ENCODE data around the gene GABRB1.

GABRB1 gene

DNA sequence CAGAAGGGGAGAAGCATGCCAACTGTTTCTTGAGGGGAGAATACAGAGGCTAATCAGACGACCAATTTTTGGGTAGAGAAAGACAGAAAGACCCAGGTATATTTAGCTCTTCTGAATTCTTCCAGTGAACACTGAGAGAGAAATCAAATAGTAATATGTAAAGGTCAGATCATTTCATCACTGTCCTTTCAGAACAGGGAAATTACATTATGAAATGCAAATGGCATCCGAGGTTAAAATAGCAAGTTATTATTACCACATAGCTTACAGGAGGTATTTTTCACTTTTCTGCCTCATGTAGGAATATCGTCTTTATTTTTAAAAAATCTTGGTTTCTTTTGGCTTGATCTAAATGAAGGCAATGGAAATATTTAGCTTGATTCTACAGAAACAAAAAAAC lies 18.0 kb downstream of the GABRB1 start:
- no peak for DNase-seq (ENCODE audit: low read depth in 2 of 2)

DNA sequence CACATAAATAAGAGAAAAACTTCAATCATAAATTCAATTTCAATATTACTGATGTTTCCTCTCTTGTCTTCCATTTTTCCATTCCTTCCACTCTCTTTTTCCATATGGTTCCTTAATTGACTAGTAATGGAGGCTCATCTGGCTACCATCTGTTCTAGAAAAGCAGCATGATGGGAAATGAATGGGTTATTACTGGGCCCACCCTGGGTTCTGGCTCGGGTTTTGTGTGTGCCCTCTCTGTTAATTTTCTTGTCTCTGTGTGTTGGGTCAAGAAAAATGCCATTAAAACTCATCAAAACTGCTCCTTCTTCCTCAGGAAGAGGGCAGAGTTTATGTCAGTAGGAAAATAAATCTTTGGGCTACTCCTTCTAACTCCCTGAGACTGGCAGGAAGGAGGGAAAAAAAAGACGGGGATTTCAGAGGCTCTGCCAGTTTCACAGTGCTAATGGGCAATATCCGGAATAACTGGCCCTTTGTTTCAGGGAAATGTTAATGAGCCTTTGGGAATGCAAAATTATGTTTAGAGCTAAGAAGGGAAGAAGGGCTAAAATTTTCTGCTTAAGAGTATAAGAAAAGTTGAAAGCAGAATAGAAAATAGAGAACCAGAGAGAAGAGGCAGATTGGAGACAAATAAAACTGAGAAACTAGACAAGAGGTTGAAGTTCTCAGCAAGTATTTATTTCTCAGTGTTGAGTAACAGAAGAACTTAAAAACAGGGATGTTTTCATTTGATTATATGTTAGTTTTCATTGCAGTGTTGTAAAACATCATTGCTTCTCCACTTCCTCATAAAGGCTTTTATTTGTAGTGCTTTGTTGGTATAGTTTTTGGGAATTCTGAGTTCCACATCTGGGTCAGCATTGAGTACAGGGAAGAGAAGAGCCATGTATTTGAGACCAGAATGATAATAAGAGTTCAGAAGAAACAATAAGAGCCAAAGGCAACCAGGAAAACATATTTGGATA lies 19.7 kb downstream of the GABRB1 start:
- no peak for DNase-seq (ENCODE audit: low read depth in 2 of 2)

DNA sequence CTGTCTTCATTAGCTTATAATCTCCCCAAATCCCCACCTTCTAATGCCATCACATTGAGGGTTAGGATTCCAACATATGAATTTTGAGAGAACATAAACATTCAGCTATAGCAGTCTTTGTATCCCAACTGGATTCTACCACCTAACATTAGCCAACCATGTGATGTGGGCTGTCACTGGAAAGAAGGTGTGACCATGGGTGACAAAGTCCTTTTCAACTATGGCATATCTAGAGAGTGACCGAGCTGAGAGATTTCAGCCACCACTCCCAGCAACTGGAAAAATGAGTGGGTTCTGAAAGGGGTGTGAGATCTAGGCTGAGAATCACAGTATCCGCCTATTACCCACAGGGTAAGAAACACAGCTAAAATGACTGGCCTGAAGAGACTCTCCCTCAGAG lies 22.1 kb downstream of the GABRB1 start:
- DNase-seq (ENCODE audit: low read depth in 2 of 2), result no peak

DNA sequence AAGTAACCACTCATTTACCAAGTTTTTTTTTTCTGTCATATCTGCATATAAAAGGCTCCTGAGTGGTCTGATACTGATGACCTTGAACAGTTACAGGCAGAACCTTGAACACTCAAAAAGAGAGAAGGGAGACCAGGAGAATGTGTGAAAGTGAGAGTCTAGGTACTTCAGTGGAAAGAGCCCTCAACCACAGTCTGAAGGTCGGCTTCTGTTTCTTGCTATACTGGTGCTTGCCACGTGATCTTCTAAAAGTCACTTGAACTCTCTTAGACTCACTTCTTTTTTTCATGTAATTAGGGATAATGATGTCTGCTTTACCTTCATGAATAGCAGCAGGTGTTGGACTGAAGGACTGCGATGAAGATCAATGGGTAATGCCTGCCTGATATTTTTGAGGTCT lies 22.8 kb downstream of the GABRB1 start:
- DNase-seq (ENCODE audit: low read depth in 2 of 2), result no peak

DNA sequence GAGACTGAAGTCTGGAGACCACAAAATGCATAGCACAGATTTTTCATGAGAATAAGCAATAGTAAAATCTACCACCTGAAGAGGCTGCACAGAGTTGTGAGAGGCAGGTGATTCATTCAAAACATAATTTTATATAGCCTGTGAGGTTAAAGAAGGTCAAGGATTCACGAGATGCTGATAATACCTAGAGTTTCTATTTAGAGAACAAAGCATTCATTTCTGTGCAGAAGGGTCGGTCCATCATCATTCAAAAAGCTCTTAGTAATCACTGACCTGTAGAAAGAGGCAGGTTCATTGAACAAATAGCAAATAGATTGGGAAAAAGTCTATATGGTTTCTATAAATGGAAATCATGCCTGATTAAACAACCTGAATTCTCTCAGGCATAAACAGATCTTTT lies 26.6 kb downstream of the GABRB1 start:
- no peak for DNase-seq (ENCODE audit: low read depth in 2 of 2)

DNA sequence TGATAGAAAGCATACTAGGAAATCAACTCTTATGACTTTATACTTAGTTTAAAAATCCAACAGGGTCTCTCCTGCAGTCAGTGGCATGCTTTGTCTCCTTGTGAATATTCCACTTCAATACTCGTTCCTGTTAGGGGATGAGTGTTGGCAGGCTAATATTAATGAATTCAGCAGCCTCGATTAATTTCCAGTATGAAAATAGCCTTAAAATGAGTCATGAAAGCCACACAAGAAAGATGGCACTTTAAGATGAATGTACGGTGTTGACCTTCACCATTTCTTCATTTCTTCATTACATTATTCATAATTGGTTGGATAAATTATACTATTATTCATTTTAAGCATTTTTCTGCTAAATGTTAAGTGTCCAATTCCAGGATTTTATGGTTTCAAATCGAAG lies 29.2 kb downstream of the GABRB1 start:
- no peak for DNase-seq (ENCODE audit: low read depth in 2 of 2)

DNA sequence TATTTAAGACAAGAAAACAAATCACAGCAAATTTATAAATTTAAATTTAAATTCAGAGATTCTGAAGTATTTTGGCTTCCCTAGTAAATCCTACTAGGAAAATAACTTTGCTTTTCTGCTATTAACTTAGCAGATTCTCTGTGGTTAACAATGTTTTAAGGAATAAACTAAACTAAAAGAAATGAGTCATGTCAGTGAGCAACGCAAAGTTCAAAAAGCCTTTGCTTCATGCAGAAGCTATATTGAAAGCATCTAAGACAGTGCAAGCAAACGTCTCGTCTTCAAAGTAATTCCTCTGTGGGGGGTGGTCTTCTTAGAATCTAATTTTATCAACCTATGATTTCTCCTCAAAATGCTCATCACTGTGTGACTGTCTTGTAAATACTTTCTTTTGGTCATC lies 30.1 kb downstream of the GABRB1 start:
- no peak for DNase-seq (ENCODE audit: low read depth in 2 of 2)

DNA sequence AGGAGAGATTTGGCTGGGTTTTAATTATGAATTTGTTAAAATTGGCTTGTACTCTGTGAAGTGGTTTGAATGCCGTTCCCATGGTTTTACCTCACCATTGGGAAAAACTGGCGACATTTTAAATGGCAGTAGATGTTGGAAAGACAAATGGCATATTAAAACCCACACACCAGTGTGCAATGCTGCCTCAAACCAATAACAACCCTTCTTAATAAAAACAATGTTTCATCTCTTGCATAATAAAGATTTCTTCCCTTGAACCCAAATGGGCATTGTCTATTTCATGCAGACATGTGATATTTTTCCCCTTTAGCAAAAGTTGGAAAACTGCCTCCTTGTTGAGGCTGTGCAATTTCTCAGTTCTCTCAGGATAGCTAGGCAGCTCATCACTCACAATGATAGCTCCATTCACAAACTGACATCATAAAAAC lies 33.7 kb downstream of the GABRB1 start:
- no peak for DNase-seq (ENCODE audit: low read depth in 2 of 2)

DNA sequence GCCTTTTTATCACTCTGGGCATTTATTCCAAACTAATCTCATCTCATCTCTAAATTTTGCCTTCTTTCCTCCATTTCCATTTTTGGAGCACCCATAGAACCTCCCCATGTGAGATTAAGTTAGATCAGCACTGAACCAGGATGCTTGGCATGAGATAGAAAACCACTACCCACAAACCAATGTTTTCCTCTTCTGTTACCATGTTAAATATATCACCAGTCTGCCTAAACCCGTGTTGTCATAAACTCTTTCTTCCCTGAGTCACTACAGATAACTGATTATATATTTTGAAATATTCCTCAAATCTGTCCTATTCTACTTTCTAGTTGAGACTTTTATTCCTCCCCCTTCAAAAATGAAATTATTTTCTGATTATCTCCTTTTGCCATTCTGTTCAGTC lies 37.6 kb downstream of the GABRB1 start:
- no peak for DNase-seq (ENCODE audit: low read depth in 2 of 2)

DNA sequence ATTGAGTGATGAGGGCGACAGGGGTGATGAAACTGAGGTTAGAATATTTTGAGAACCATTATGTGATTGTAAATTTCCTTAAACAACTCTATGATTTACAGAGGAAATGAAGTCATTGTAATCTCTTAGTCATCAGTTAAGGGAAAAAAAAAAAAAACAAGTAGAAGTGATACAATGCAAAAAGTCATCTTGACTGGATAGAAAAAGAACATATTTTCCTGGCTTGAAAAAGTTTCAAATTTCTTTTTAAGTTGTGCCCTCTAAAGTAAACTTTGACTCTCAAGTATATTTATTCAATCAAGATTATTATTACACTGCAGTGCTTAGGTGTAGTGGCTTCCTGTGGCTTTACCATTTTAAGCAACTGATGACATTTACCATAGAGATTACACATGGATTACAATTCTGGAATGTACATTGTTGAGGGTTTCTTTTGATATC lies 40.6 kb downstream of the GABRB1 start:
- no peak for DNase-seq (ENCODE audit: low read depth in 2 of 2)

DNA sequence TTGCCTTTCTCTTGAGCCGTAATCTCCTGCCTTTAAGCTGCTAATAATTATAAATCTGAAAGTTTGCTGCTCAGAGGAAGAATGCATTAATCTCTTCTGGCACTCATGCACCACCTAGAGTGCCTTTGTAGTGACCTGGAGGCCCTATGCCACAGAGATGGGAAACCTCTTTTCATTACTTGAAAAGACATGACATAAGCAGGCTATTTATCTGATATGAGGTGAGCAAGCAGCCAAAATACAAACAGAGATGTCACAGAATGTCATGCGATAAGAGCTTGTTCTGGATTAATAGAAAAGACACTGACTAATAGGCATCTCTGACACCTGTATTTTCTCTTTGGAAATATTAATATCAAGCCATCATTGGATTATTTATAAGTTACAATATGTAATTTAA lies 42.3 kb downstream of the GABRB1 start:
- DNase-seq (ENCODE audit: low read depth in 2 of 2), result no peak

DNA sequence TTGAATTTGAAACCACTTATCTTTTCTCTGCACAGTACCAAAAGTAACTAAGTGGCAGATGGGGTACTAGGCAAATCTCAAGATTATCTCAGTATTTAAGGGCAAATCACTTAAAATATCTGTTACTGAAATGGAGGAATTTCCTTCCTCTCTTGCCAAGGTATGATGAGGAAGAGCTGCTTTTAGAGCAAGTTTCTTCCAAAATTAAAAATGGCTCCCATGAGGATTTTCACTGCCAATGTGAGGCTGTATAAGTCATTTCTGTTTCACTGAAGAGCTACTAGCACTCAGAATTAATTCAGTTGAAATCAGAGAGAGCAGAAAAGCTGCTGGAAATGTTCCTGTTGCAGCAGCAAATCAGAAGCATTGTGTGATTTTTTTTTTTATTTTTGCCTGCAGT lies 43.4 kb downstream of the GABRB1 start:
- no peak for DNase-seq (ENCODE audit: low read depth in 2 of 2)

DNA sequence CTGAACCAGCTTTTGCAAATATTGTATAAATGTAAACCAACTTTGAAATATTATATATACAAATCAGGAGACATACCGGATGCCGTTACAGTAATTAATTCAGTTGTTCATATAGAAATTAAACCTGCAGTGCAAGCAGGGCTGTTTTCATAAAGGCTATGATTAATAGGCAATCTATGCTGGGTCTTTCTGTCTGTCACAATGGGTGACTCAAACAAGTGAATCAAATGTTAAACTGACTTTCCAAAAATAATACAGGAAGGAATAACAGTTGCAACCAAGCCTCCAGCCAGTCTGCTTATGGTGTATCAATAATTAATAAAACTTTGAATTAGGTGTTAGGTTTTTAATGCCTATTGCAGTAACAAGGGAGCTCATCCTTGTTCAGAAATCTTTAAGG lies 43.9 kb downstream of the GABRB1 start:
- DNase-seq (ENCODE audit: low read depth in 2 of 2), result no peak

DNA sequence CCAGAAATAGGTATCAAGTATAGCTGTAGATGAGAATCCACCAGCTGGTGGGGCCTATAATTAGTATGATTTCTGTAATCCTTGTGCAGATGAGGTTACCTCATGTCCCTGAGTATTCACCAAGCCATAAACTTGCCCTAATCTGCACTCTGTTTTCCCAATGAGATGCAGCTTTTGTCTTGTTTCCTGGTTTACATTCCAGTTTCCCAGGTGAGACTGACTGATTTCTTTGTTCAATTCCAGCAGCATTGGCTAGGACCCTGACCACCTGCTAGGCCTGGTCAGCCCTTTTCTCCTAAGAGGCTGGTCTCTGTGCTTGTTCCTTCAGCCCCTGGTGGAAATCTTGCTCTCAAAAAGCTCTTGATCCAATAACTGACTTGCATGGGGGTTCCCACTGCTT lies 44.6 kb downstream of the GABRB1 start:
- no peak for DNase-seq (ENCODE audit: low read depth in 2 of 2)

DNA sequence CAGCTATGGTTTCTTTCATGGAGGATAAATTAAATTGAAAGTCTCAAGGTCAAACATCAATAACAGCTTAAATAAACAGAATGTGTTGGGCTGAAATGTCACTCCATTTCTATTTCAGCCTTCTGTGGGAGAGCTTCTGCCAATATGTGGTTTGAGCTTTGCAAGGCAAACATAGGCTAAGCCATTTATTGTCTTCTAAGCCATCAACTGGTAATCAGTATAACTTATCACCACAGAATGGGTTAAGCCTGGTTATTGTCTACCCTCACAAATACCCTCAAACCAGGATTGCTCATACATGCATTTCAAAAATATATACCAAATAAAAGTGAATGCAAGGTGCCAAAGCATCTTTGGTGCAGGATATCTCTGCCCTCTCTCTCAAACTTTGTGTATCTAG lies 52.7 kb downstream of the GABRB1 start:
- DNase-seq (ENCODE audit: low read depth in 2 of 2), result no peak

DNA sequence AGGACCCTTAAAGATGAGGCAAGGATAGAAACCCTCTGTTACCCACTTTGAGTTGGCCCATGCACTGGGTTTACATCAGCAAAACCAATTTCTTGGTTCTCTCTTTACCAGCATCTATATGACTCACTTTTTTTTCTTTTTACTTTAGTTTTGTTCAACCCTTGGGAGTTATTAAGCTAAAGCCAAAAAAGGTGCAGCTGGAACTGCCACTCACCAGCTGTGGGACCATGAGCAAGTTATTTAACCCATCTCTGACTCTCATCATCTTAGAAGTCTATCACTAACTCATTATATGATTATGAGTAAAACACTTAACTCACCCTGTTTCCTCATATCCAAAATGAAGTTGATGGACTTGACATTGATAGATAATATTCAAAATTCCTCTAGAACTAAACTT lies 53.4 kb downstream of the GABRB1 start:
- DNase-seq (ENCODE audit: low read depth in 2 of 2), result no peak

DNA sequence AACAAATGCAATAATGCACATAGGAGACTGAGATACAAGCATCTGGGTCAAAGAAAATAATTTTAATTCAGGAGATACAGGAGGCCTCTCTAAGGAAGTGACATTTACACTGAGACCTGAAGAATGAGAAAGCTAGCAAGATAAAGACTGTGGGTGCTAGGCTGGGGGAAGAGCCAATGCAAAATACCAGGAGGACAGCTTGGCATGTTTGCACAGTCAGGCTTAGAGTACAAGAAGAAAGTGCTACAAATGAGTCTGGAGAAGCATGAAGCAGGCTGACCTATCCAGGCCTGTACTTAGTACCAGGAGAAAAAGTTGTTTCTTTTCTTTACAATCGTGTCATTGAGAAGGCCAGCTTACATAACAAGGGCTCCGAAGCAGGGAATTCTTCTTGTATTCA lies 56.9 kb downstream of the GABRB1 start:
- DNase-seq (ENCODE audit: low read depth in 2 of 2), result no peak

DNA sequence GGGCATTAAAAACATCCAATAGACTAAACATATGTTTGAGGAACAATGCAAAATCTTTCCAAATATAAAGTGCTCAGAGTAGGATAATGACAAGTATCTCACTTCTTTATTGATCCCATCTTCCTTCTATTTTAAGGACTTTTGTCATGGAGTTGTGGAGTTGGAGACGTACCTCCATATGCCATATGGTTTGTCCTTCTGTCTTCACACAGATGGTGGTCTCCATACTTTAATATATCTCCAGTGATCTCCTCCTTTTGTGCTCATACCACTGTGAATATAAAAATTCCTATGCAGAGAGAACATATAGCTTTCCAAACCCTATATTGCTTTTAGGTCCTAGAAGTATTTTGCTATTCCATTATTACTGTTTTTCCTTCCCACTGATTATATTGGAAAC lies 64.5 kb downstream of the GABRB1 start:
- no peak for DNase-seq (ENCODE audit: low read depth in 2 of 2)

DNA sequence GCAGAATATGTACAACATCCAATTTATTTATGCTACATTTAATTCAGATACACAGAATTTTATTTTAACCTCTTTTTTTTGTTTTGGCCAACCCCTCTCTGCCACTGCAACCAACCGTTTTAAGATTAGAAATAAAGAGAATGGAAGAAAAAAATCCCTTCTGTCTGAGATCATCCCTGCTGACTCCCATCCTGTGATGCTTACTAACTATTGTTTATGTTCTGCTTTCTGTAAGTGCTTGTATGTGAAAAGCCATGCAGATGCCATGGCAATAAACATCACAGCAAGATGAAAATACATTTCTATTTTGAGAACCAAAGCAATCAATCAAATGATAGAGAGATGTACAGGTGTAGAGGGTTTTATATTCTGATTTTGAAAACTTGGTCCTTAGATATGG lies 70.1 kb downstream of the GABRB1 start:
- DNase-seq (ENCODE audit: low read depth in 2 of 2), result no peak

DNA sequence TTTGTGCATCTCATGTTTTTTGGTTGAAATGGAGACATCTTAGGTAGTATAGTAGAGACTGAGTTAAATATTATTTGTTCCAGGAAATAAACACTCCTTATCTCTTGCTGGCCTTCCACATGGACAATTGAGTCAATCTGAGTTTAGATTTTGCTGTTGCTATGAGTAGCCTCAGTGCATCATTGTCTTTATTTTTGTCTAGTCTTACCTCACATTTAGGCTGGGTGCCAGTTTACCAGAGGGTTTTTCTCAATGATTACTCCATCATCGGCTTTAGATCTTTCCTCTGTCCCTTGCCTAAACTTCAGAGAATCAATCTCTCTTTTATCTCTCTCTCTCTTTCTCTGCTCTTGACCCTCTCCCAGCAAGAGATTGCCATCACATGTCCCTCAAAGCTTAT lies 73.6 kb downstream of the GABRB1 start:
- no peak for DNase-seq (ENCODE audit: low read depth in 2 of 2)

DNA sequence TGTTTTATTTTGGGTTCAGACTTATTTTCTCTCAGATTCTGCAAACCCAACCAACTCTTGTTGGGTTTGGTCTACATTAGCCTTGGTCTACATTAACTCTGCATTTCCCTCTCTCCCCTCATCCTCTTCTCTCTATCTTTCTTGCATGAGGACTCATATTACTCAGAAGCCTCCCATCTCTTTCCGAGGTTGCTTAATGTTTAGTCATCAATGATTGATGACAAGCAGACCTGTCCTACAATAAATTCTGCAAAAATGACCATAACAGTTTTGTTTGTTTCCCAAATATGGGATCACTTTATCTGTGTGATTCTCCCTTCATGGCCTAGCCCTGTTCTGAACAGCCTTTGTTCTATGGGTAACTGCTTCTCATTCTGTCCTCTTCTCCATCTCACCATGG lies 75.2 kb downstream of the GABRB1 start:
- no peak for DNase-seq (ENCODE audit: low read depth in 2 of 2)

DNA sequence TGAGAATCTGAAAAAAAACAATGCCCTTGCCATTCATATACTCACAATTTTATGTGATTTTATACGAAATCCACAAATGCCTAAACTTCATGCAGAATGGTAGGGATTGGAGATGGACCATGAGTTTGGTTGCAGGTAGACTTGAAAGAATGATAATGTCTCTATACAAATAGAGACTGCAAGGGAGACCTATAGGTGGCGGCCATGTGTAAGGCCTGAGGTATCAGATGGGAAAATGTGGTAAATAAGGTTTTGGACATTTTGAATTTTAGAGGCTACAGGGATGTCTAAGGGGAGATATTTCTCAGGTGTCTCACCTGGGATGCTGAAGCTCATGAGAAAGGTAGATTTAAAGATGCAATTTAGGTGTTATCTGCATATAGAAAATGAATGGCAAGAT lies 78.0 kb downstream of the GABRB1 start:
- no peak for DNase-seq (ENCODE audit: low read depth in 2 of 2)

DNA sequence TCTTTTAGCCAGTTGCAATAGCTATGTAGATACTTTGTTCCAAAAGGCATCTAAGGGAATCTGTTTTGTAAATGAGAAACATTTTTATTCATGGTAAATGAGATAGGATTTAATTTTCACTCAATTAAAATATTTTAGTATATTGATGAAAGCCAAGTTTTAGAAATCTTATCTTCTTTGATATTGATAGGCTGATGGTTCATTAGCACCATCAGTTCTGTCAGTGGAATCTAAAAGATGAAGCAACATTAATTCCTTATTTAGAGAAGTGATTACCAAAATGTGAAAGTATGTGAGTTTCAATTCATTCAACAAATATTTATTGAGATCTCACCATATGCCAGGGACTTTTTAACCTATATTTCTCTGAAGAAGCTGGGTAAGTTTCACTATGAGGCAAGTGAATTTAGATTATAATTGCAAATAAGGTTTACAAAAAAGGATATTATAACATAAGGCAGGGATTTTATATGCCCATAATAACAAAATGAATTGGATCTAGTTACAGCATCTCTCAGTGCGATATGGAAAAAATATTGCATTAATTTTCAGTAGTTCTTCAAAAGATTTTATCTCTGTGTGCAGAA lies 79.3 kb downstream of the GABRB1 start:
- no peak for DNase-seq (ENCODE audit: low read depth in 2 of 2)

All from stimulated activated CD8-positive, alpha-beta memory T cell treated with anti-CD3 and anti-CD28 coated beads, Interleukin-7, amount 100 ng/mL, for 1 hour (primary cell).